Fibroblast of villous mesenchyme (primary cell): ENCODE data around the gene MTPN. TPM values are rescaled to one million over a fixed set of nuclear protein-coding genes. Genes with fewer than 3 reads are reported as not detected.
A peak's percentile ranks its signal among the peaks of the same experiment; 100 is the strongest.

ENCODE experiments used
- DNase-seq: peaks from one replicate; pipeline ENCODE4 v3.0.0-alpha.2; 2010; ENCODE audit warnings: low read depth
- H3K4me3 ChIP-seq: 2 replicates; pipeline ENCODE4 v1.5.1; 2011; ENCODE audit warnings: low read depth, mild to moderate bottlenecking, low read length
- CTCF ChIP-seq: IDR thresholded peaks from 2 replicates; pipeline ENCODE4 v1.5.1; 2012; ENCODE audit warnings: low read depth, mild to moderate bottlenecking, low read length; ENCODE audit not compliant: insufficient read depth
- small RNA-seq: library from RNA; depleted of rRNA; stranded (forward); fragments of <200 nt; gene quantifications from one replicate; pipeline ENCODE3, GENCODE V24; 2012
- total RNA-seq: library from RNA; depleted of rRNA; stranded (reverse); fragments of >200 nt; gene quantifications from 2 replicates; pipeline ENCODE4 v1.2.3, GENCODE V29; 2012

MTPN gene
- total RNA-seq, 1 donor: 158 TPM

- H3K4me3 ChIP-seq: no peak overlapping the region
- TF ChIP-seq CTCF: no peak
- DNase-seq: no peak
Observed at GRCh38 chr7:135886345-135887132, 90.6 kb downstream of the MTPN start.

- TF ChIP-seq CTCF: no peak
- no peak overlapping the region for H3K4me3 ChIP-seq
- no peak for DNase-seq
Observed at GRCh38 chr7:135884495-135885232, 92.5 kb downstream of the MTPN start.

- no peak overlapping the region for H3K4me3 ChIP-seq
- TF ChIP-seq CTCF: no peak
- DNase-seq: peak; percentile 28
Observed at GRCh38 chr7:135879233-135879632, 97.9 kb downstream of the MTPN start.

GRCh38 chr7:135878284-135878683 lies 98.9 kb downstream of the MTPN start:
- H3K4me3 ChIP-seq: no peak overlapping the region
- DNase-seq: no peak
- TF ChIP-seq CTCF: no peak

- H3K4me3 ChIP-seq: no peak overlapping the region
- no peak for TF ChIP-seq CTCF
- DNase-seq: peak; percentile 39
Observed at GRCh38 chr7:135877805-135878204, 99.4 kb downstream of the MTPN start.

Small RNAs within 50 kb of the gene (small RNA-seq; reads per million reads assigned to genes)
- not detected for gene RNU6-223P

Other genes starting within 250 kb of the MTPN start
- gene SLC13A4, start 249.2 kb downstream of the MTPN start, total RNA-seq: 0.32 TPM in 1 of 2 replicates, not detected in the other
- 2.9 and 3.0 TPM in 2 replicates for gene FAM180A, start 228.5 kb downstream of the MTPN start, total RNA-seq